ENCODE measurements around the gene ILK.

The ILK gene

GRCh38 chr11:6621711-6622211 is 18.2 kb downstream of the ILK start:
- DNase-seq (ENCODE audit: low read depth in 2 of 2), result no peak

GRCh38 chr11:6622261-6623171 is 18.9 kb downstream of the ILK start:
- no peak for DNase-seq (ENCODE audit: low read depth in 2 of 2)

GRCh38 chr11:6623391-6624363 is 20.1 kb downstream of the ILK start:
- no peak for DNase-seq (ENCODE audit: low read depth in 2 of 2)

- DNase-seq (ENCODE audit: low read depth in 2 of 2), result no peak
These were observed 21.7 kb downstream of the ILK start for GRCh38 chr11:6625156-6625831.

GRCh38 chr11:6625832-6626420 is 22.4 kb downstream of the ILK start:
- no peak for DNase-seq (ENCODE audit: low read depth in 2 of 2)

GRCh38 chr11:6626971-6627761 is 23.6 kb downstream of the ILK start:
- DNase-seq (ENCODE audit: low read depth in 2 of 2), result no peak

- DNase-seq (ENCODE audit: low read depth in 2 of 2), result no peak
These were observed 24.2 kb downstream of the ILK start for GRCh38 chr11:6627762-6628241.

- DNase-seq (ENCODE audit: low read depth in 2 of 2), result no peak
These were observed 25.0 kb downstream of the ILK start for GRCh38 chr11:6628526-6628925.

- no peak for DNase-seq (ENCODE audit: low read depth in 2 of 2)
These were observed 26.0 kb downstream of the ILK start for GRCh38 chr11:6629573-6629891.

- no peak for DNase-seq (ENCODE audit: low read depth in 2 of 2)
These were observed 26.5 kb downstream of the ILK start for GRCh38 chr11:6629892-6630631.

- no peak for DNase-seq (ENCODE audit: low read depth in 2 of 2)
These were observed 27.2 kb downstream of the ILK start for GRCh38 chr11:6630632-6631291.

- no peak for DNase-seq (ENCODE audit: low read depth in 2 of 2)
These were observed 27.9 kb downstream of the ILK start for GRCh38 chr11:6631361-6631890.

GRCh38 chr11:6632116-6633073 is 28.8 kb downstream of the ILK start:
- DNase-seq (ENCODE audit: low read depth in 2 of 2), result no peak

- no peak for DNase-seq (ENCODE audit: low read depth in 2 of 2)
These were observed 30.1 kb downstream of the ILK start for GRCh38 chr11:6633422-6634408.

- DNase-seq (ENCODE audit: low read depth in 2 of 2), result no peak
These were observed 31.0 kb downstream of the ILK start for GRCh38 chr11:6634534-6634933.

GRCh38 chr11:6635082-6635932 is 31.7 kb downstream of the ILK start:
- DNase-seq (ENCODE audit: low read depth in 2 of 2), result no peak

All from stimulated activated CD8-positive, alpha-beta memory T cell treated with anti-CD3 and anti-CD28 coated beads, Interleukin-7, amount 100 ng/mL, for 1 hour (primary cell).